GM18907 (cell line): ENCODE data around the gene ZNF69.
"Not testable (repeated sequence)": the region's sequence is repeated elsewhere in the genome, so short reads cannot be mapped to it uniquely, and the experiment has no call there.

ENCODE experiments used
- ATAC-seq: cut with Tn5 transposase; IDR thresholded peaks from one replicate; pipeline ENCODE4 v1.9.1; 2021; ENCODE audit warnings: mild to moderate bottlenecking, moderate library complexity; ENCODE audit not compliant: unreplicated experiment

The ZNF69 gene

DNA sequence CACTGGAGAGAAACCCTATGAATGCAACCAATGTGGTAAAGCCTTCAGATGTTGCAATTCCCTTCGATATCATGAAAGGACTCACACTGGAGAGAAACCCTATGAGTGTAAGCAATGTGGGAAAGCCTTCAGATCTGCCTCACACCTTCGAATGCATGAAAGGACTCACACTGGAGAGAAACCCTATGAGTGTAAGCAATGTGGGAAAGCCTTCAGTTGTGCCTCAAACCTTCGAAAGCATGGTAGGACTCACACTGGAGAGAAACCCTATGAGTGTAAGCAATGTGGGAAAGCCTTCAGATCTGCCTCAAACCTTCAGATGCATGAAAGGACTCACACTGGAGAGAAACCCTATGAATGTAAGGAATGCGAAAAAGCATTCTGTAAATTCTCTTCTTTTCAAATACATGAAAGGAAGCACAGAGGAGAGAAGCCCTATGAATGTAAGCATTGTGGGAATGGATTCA, 62.1 kb downstream of the ZNF69 start:
- not testable (repeated sequence) for ATAC-seq

DNA sequence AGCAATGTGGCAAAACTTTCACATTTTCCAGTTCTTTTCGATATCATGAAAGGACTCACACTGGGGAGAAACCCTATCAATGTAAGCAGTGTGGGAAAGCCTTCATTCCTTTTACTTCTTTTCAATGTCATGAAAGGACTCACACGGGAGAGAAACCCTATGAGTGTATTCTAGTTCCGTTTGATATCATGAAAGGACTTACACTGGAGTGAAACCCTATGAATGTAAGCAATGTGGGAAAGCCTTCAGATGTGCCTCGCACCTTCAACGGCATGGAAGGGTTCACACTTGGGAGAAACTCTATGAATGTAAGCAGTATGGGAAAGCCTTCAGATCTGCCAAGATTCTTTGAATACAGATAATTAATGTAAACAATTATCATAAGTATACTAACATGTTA, 62.7 kb downstream of the ZNF69 start:
- ATAC-seq, result no peak
